NB4 (cell line): ENCODE results near the gene TNFSF11.
A peak's percentile ranks its signal among the peaks of the same experiment; 100 is the strongest.

ENCODE experiments used
- DNase-seq: peaks from one replicate; pipeline ENCODE4 v3.0.0; 2010; ENCODE audit warnings: low read depth
- H3K4me3 ChIP-seq: one replicate; pipeline ENCODE4 v1.5.1; 2011; ENCODE audit warnings: mild to moderate bottlenecking, low read depth, low read length, moderate library complexity
- MAX ChIP-seq: IDR thresholded peaks from 2 replicates; pipeline ENCODE4 v1.6.1; 2011; ENCODE audit warnings: low read depth, low read length
- MYC ChIP-seq: IDR thresholded peaks from 2 replicates; pipeline ENCODE4 v1.6.1; 2011; ENCODE audit warnings: low read depth, low read length
- POLR2A ChIP-seq: IDR thresholded peaks from 2 replicates; pipeline ENCODE4 v1.6.1; 2011; ENCODE audit warnings: mild to moderate bottlenecking; ENCODE audit not compliant: insufficient read length; ENCODE audit errors: extremely low read depth
- TF ChIP-seq, protein P1 (sequence below): IDR thresholded peaks from one replicate; pipeline ENCODE4 v1.5.1; 2012; ENCODE audit warnings: low read depth, low read length

The TNFSF11 gene

DNA sequence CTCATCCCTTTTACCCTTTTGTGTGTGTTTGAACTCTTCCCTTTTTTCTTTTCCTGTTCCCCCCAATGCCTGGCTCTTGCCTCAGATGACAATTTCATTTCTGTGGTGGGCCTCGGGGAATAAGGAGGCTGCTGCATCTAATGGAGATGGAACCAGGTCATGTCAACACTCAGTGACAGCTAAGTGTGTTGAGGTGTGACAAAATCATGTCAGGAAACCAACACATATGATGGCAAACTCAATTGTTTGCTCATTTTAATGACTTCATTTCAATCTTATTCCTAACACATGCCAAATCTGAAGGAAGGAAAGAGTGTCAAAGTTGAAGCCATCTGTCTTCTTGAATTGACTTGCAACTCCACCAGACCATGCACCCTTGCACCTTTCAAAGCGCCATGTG, 36.7 kb downstream of the TNFSF11 start:
- no peak overlapping the region for H3K4me3 ChIP-seq
- no peak for DNase-seq
- TF ChIP-seq POLR2A (no peak), MAX (no peak), MYC (no peak)
- TF ChIP-seq, protein P1, sequence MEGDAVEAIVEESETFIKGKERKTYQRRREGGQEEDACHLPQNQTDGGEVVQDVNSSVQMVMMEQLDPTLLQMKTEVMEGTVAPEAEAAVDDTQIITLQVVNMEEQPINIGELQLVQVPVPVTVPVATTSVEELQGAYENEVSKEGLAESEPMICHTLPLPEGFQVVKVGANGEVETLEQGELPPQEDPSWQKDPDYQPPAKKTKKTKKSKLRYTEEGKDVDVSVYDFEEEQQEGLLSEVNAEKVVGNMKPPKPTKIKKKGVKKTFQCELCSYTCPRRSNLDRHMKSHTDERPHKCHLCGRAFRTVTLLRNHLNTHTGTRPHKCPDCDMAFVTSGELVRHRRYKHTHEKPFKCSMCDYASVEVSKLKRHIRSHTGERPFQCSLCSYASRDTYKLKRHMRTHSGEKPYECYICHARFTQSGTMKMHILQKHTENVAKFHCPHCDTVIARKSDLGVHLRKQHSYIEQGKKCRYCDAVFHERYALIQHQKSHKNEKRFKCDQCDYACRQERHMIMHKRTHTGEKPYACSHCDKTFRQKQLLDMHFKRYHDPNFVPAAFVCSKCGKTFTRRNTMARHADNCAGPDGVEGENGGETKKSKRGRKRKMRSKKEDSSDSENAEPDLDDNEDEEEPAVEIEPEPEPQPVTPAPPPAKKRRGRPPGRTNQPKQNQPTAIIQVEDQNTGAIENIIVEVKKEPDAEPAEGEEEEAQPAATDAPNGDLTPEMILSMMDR = no peak

DNA sequence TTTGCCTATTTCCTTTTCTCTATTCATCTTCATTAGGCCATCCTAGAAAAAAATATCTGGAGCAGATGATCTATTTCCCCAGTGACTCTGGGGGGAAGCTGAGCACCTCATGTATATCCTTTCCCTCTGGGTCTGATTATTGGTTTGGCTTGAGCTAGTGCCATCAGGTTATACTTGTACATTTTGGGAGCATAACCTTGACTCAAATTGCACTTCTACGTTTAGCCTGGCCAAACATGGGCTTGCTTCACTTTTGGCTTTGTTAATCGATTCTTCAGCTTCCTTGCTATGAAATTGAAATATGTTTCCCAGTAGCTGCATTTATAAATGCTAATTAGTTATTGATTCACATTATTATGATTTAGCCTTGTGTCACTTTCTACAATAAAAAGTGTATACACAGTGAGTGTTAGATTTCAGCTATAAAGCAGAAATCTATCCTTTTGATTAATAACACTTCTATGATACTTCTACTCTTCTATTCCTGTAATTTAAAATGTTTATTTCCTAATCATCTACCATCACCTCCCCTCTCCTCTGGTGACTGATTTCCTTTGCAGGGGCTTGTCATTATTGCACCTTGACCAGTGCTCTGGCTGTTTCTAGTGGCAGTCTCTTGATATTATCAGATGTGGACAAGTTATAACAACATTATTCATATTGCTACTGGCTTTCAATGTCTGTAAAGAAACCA, 37.3 kb downstream of the TNFSF11 start:
- TF ChIP-seq, protein P1 = no peak

DNA sequence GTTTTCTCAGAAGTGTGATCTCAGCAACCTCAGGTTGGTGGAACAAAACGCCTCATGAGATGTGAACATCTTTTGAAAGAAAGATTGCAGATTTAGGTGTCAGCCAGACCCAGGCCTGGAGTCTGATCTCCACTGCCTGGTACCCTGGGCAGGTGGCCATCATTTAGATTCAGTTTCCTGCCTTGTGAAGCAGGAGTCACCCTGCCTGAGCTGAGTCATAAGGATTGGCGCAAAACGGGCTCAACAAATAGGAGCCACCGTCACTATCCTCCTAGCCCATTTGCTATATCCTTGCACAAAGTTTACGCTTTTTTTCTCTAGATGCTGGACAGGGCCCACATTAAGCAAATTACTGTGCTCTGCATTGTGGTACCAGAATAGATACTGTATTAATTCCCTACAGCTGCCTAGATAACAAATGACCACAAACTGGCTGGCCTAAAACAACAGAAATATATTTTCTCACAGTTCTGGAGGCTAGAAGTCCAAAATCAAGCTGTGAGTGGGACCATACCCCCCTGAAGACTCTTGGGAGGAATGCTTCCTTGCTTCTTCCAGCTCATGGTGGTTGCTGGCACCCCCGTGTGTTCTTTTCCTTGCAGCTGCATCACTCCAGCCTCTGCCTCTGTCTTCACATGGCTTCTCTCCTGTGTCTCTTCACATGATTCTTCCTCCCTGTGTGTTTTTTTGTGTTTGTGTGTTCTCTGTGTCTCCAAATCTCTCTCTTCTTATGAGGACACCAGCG, 38.2 kb downstream of the TNFSF11 start:
- TF ChIP-seq MAX = no peak
- no peak for TF ChIP-seq POLR2A
- no peak for TF ChIP-seq MYC
- TF ChIP-seq, protein P1 = no peak
- DNase-seq = no peak
- no peak overlapping the region for H3K4me3 ChIP-seq

More for the DNA sequence above, 37.3 kb downstream of the TNFSF11 start:
- H3K4me3 ChIP-seq = no peak overlapping the region
- DNase-seq = no peak

GRCh38 chr13:42614436-42615035, 40.6 kb downstream of the TNFSF11 start:
- TF ChIP-seq MYC = no peak
- TF ChIP-seq MAX = no peak
- TF ChIP-seq POLR2A = no peak
- TF ChIP-seq, protein P1 = no peak
- no peak for DNase-seq
- no peak overlapping the region for H3K4me3 ChIP-seq

DNA sequence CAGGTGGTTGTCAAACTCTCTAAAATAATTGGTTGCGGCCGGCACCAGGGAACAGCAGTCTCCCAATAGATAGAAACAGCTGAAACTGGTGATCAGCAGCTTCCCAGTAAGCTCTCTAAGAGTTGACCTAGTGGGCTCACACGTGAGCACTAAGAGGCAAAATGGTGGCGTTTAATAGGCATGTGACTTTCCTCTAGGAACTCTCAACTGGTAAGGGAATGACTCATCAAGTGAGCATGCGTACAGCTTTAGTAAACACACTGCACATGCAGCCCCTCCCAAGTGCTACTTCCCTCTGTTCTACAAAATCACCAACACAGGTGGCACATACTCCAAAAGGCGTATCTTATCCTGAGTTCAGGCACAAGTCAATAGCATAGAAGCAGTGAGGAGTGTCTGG, 41.7 kb downstream of the TNFSF11 start:
- H3K4me3 ChIP-seq = no peak overlapping the region
- DNase-seq = peak; percentile 4
- no peak for TF ChIP-seq POLR2A
- no peak for TF ChIP-seq MAX
- no peak for TF ChIP-seq MYC
- TF ChIP-seq, protein P1 = no peak
